Measurements from ENCODE around the gene EIF5.

GRCh38 chr14:103340480-103341212, 6.6 kb downstream of the EIF5 start:
- TF ChIP-seq, protein P1, sequence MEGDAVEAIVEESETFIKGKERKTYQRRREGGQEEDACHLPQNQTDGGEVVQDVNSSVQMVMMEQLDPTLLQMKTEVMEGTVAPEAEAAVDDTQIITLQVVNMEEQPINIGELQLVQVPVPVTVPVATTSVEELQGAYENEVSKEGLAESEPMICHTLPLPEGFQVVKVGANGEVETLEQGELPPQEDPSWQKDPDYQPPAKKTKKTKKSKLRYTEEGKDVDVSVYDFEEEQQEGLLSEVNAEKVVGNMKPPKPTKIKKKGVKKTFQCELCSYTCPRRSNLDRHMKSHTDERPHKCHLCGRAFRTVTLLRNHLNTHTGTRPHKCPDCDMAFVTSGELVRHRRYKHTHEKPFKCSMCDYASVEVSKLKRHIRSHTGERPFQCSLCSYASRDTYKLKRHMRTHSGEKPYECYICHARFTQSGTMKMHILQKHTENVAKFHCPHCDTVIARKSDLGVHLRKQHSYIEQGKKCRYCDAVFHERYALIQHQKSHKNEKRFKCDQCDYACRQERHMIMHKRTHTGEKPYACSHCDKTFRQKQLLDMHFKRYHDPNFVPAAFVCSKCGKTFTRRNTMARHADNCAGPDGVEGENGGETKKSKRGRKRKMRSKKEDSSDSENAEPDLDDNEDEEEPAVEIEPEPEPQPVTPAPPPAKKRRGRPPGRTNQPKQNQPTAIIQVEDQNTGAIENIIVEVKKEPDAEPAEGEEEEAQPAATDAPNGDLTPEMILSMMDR (conservative IDR thresholded peaks at IDR 0.05; ENCODE audit: low read depth in 2 of 2) = no peak
- no peak for TF ChIP-seq POLR2AphosphoS5 (IDR thresholded peaks at IDR 0.05; ENCODE audit: low read depth)
- no peak for TF ChIP-seq EZH2phosphoT487 (IDR thresholded peaks at IDR 0.05; ENCODE audit: unreplicated experiment)
- no peak for TF ChIP-seq EZH2 (IDR thresholded peaks at IDR 0.05; ENCODE audit: low read depth, unreplicated experiment)
- TF ChIP-seq, protein P2, sequence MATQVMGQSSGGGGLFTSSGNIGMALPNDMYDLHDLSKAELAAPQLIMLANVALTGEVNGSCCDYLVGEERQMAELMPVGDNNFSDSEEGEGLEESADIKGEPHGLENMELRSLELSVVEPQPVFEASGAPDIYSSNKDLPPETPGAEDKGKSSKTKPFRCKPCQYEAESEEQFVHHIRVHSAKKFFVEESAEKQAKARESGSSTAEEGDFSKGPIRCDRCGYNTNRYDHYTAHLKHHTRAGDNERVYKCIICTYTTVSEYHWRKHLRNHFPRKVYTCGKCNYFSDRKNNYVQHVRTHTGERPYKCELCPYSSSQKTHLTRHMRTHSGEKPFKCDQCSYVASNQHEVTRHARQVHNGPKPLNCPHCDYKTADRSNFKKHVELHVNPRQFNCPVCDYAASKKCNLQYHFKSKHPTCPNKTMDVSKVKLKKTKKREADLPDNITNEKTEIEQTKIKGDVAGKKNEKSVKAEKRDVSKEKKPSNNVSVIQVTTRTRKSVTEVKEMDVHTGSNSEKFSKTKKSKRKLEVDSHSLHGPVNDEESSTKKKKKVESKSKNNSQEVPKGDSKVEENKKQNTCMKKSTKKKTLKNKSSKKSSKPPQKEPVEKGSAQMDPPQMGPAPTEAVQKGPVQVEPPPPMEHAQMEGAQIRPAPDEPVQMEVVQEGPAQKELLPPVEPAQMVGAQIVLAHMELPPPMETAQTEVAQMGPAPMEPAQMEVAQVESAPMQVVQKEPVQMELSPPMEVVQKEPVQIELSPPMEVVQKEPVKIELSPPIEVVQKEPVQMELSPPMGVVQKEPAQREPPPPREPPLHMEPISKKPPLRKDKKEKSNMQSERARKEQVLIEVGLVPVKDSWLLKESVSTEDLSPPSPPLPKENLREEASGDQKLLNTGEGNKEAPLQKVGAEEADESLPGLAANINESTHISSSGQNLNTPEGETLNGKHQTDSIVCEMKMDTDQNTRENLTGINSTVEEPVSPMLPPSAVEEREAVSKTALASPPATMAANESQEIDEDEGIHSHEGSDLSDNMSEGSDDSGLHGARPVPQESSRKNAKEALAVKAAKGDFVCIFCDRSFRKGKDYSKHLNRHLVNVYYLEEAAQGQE (IDR thresholded peaks at IDR 0.05; ENCODE audit: unreplicated experiment) = no peak
- TF ChIP-seq, protein P3, sequence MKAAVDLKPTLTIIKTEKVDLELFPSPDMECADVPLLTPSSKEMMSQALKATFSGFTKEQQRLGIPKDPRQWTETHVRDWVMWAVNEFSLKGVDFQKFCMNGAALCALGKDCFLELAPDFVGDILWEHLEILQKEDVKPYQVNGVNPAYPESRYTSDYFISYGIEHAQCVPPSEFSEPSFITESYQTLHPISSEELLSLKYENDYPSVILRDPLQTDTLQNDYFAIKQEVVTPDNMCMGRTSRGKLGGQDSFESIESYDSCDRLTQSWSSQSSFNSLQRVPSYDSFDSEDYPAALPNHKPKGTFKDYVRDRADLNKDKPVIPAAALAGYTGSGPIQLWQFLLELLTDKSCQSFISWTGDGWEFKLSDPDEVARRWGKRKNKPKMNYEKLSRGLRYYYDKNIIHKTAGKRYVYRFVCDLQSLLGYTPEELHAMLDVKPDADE (IDR thresholded peaks at IDR 0.05) = no peak
- no peak for TF ChIP-seq JUNB (IDR thresholded peaks at IDR 0.05; ENCODE audit: unreplicated experiment)
- TF ChIP-seq STAT1 (IDR thresholded peaks at IDR 0.05; ENCODE audit: unreplicated experiment) = no peak
- TF ChIP-seq CREB1 (CRISPR knock-in tag; IDR thresholded peaks at IDR 0.05; ENCODE audit: low read depth) = no peak
- TF ChIP-seq ZNF114 (CRISPR knock-in tag; IDR thresholded peaks at IDR 0.05) = no peak
- TF ChIP-seq ZNF331 (CRISPR knock-in tag; IDR thresholded peaks at IDR 0.05; ENCODE audit: low read depth) = no peak
- TF ChIP-seq NANOG (IDR thresholded peaks at IDR 0.05; ENCODE audit: borderline replicate concordance) = no peak
